ENCODE data around the gene FGF3. TPM values are rescaled to one million over a fixed set of nuclear protein-coding genes. Genes with fewer than 3 reads are reported as not detected.

Gene FGF3
- total and polyA plus RNA-seq, 10 of the 15 experiments (the other 5 are each of a cell fraction or from before 2014, with no cell fraction given), result not detected

GRCh38 chr11:69825941-69826340, 6.7 kb upstream of the FGF3 start:
- Histone ChIP-seq H3K27ac (ENCODE audit: control insufficient read depth, insufficient read depth) (no peak overlapping the region), H3K4me3 (no peak overlapping the region), H3K4me2 (ENCODE audit: control insufficient read depth, insufficient read depth) (no peak overlapping the region), H2AFZ (ENCODE audit: control insufficient read depth, low read depth, low read length) (no peak overlapping the region), H3K4me1 (ENCODE audit: control insufficient read depth, insufficient read depth, low read length) (no peaks in the 10 kb centered on the region), H3K79me2 (ENCODE audit: control insufficient read depth, insufficient read depth, low read length) (no peaks in the 10 kb centered on the region), H3K9ac (ENCODE audit: control insufficient read depth, insufficient read depth, low read length) (no peak overlapping the region), H3K36me3 (ENCODE audit: control insufficient read depth in 2 of 2, insufficient read depth in 2 of 2, low read length in 1 of 2) (no peaks in the 10 kb centered on the region), H3K9me3 (replicated peaks; ENCODE audit: control insufficient read depth, insufficient read depth, low read length) (no peaks in the 10 kb centered on the region), H4K20me1 (ENCODE audit: control insufficient read depth, insufficient read depth) (no peaks in the 10 kb centered on the region), H3K27me3 (replicated peaks in 1 of 2; ENCODE audit: control insufficient read depth in 2 of 2, insufficient read depth in 2 of 2, low read length in 1 of 2) (peaks cover 0 to 3% of the 10 kb centered on the region in 2 experiments; a peak in 2 of 4 replicates)
- no TSS peak for BruUV-seq (replicated peaks)
- POLR2A ChIA-PET, result no interaction called here
- TF ChIP-seq IRF3 (IDR thresholded peaks at IDR 0.05), result no peak
- TF ChIP-seq TAF1 (IDR thresholded peaks at IDR 0.05; ENCODE audit: borderline replicate concordance, low read depth, low read length), result no peak
- no peak for TF ChIP-seq SPI1 (IDR thresholded peaks at IDR 0.05; ENCODE audit: borderline replicate concordance, insufficient read depth, low read depth, low read length)
- no peak for TF ChIP-seq ZNF207 (IDR thresholded peaks at IDR 0.05; ENCODE audit: borderline replicate concordance)
- no peak for TF ChIP-seq TARDBP (IDR thresholded peaks at IDR 0.05; ENCODE audit: borderline replicate concordance)
- no peak for TF ChIP-seq IKZF1 (conservative IDR thresholded peaks at IDR 0.05)
- TF ChIP-seq PAX5 (IDR thresholded peaks at IDR 0.05; ENCODE audit: borderline replicate concordance, low read depth, low read length), result no peak
- TF ChIP-seq FOS (IDR thresholded peaks at IDR 0.05; ENCODE audit: borderline replicate concordance, extremely low read depth, insufficient read length), result no peak
- TF ChIP-seq BRCA1 (IDR thresholded peaks at IDR 0.05; ENCODE audit: low read depth, low read length), result no peak
- no peak for TF ChIP-seq POLR2AphosphoS5 (IDR thresholded peaks at IDR 0.05; ENCODE audit: low read length)
- intact Hi-C loops (cut with micrococcal nuclease; ENCODE audit: unreplicated experiment), result no loop called here
- in situ Hi-C loops (cut with MboI), result no loop called here
- no peak for ATAC-seq
- FAIRE-seq, result no peak
- SMC1A ChIA-PET (ENCODE audit: uncharacterized antibody, unreplicated experiment), result no interaction called here
- RAD21 ChIA-PET (ENCODE audit: unreplicated experiment), result no interaction called here
- no peak for DNase-seq (ENCODE audit: low read depth, low spot score)
- 0% methylated on average over 8 of the region's 8 CpGs for whole genome bisulfite sequencing (ENCODE audit: insufficient coverage, insufficient replicate concordance, low lambda C conversion rate, missing lambda C conversion rate)
- CTCF ChIA-PET, result no interaction called here
